H1 (cell line): ENCODE results near the gene SMIM33. TPM values are rescaled to one million over a fixed set of nuclear protein-coding genes. Genes with fewer than 3 reads are reported as not detected.

Experiments used
- CTCF ChIA-PET: fragments of 300-600 bp; sonication (Branson Sonifier 250); formaldehyde crosslinking; loops from one replicate; lab custom pipeline; 2021; ENCODE audit not compliant: partially characterized antibody; lab: Charles Lee
- POLR2A ChIA-PET: fragments of 300-600 bp; sonication (Branson Sonifier 250); formaldehyde crosslinking; loops from one replicate; lab custom pipeline; 2021; ENCODE audit warnings: inconsistent platforms; ENCODE audit not compliant: partially characterized antibody; lab: Charles Lee
- DNase-seq, 2 experiments: peaks; one replicate each; pipeline versions ENCODE4 v3.0.0 to v3.0.0-alpha.2; 2010 to 2022; ENCODE audit warnings: low spot score in 2 of 2, low read depth in 1 of 2, mixed read lengths in 1 of 2
- FAIRE-seq: peaks from 2 replicates; lab custom pipeline; 2011; peaks lifted over from hg19 to GRCh38; lab: Jason Lieb, UNC
- H2AFZ ChIP-seq: 2 replicates; pipeline ENCODE4 v1.8.1; 2012; ENCODE audit warnings: low read length, inconsistent platforms
- H2AK5ac ChIP-seq: 2 replicates; pipeline ENCODE4 v1.6.1; 2013; ENCODE audit warnings: low read depth, low read length
- H2BK120ac ChIP-seq: replicated peaks from 2 replicates; pipeline ENCODE3; 2013; ENCODE audit warnings: low read depth, low read length, inconsistent platforms
- H2BK12ac ChIP-seq: 2 replicates; pipeline ENCODE4 v1.6.1; 2013; ENCODE audit warnings: low read depth, low read length
- H2BK15ac ChIP-seq: 2 replicates; pipeline ENCODE4 v1.6.1; 2013; ENCODE audit warnings: low read length
- H2BK20ac ChIP-seq: 2 replicates; pipeline ENCODE4 v1.6.1; 2013; ENCODE audit warnings: low read length
- H2BK5ac ChIP-seq: 2 replicates; pipeline ENCODE4 v1.6.1; 2013; ENCODE audit warnings: low read depth, low read length
- H3K14ac ChIP-seq: 2 replicates; pipeline ENCODE4 v1.6.1; 2013; ENCODE audit warnings: inconsistent platforms; ENCODE audit not compliant: insufficient read length
- H3K18ac ChIP-seq: 2 replicates; pipeline ENCODE4 v1.6.1; 2013; ENCODE audit warnings: low read length; ENCODE audit errors: extremely low read depth
- H3K23ac ChIP-seq: 2 replicates; pipeline ENCODE4 v1.6.1; 2013; ENCODE audit warnings: inconsistent platforms; ENCODE audit not compliant: insufficient read length
- H3K23me2 ChIP-seq: 2 replicates; pipeline ENCODE4 v1.6.1; 2013; ENCODE audit warnings: low read depth, low read length
- H3K27ac ChIP-seq: 2 replicates; pipeline ENCODE4 v1.6.1; 2011; ENCODE audit warnings: low read depth, low read length, inconsistent platforms
- H3K27me3 ChIP-seq, 4 experiments: replicated peaks in 1 of 4; 1 replicate in 1 of 4; 2 replicates in 3 of 4; pipeline versions ENCODE4 v1.6.1 to v1.8.1; 2011 to 2013; ENCODE audit warnings: low read length in 3 of 4, mild to moderate bottlenecking in 3 of 4, inconsistent platforms in 2 of 4, mixed read lengths in 2 of 4, moderate library complexity in 1 of 4; ENCODE audit not compliant: control insufficient read depth in 3 of 4, insufficient read depth in 3 of 4; ENCODE audit errors: extremely low read depth in 1 of 4
- H3K36me3 ChIP-seq, 4 experiments: 2 replicates each; pipeline versions ENCODE4 v1.6.1 to v1.8.1; 2011 to 2013; ENCODE audit warnings: mild to moderate bottlenecking in 4 of 4, low read length in 3 of 4, moderate library complexity in 2 of 4, control low read depth in 1 of 4, inconsistent platforms in 1 of 4; ENCODE audit not compliant: insufficient read depth in 4 of 4, control insufficient read depth in 2 of 4
- H3K4ac ChIP-seq: replicated peaks from 2 replicates; pipeline ENCODE3; 2013; ENCODE audit warnings: low read length, low read depth, mixed read lengths, inconsistent platforms; ENCODE audit not compliant: insufficient read length
- H3K4me1 ChIP-seq, 4 experiments: replicated peaks in 1 of 4; 1 replicate in 1 of 4; 2 replicates in 3 of 4; pipeline versions ENCODE4 v1.6.1 to v1.8.1; 2011 to 2013; ENCODE audit warnings: low read length in 3 of 4, inconsistent platforms in 2 of 4, mixed read lengths in 1 of 4; ENCODE audit not compliant: insufficient read depth in 4 of 4, control insufficient read depth in 3 of 4
- H3K4me2 ChIP-seq, 2 experiments: 2 replicates each; pipeline versions ENCODE4 v1.6.1 to v1.8.1; 2011 to 2013; ENCODE audit warnings: low read depth in 2 of 2, low read length in 2 of 2, control low read depth in 1 of 2, inconsistent platforms in 1 of 2, mild to moderate bottlenecking in 1 of 2; ENCODE audit not compliant: insufficient read depth in 1 of 2
- H3K4me3 ChIP-seq, 4 experiments: fragments of 200-600, 300-600 bp in 1 of 4; sonication (generic), shearing (Covaris generic), sonication (Bioruptor Twin) in 1 of 4; 2 replicates each; pipeline versions ENCODE4 v1.5.1 to v1.8.1; 2011 to 2016; ENCODE audit warnings: low read length in 4 of 4, low read depth in 3 of 4, control low read depth in 2 of 4, inconsistent platforms in 2 of 4, mild to moderate bottlenecking in 2 of 4, mixed read lengths in 1 of 4, moderate library complexity in 1 of 4; ENCODE audit not compliant: insufficient read depth in 2 of 4; ENCODE audit errors: extremely low read depth in 1 of 4
- H3K56ac ChIP-seq: replicated peaks from 2 replicates; pipeline ENCODE3; 2013; ENCODE audit warnings: low read depth, mild to moderate bottlenecking, mixed read lengths, low read length, inconsistent platforms; ENCODE audit not compliant: insufficient read length
- H3K79me1 ChIP-seq: 2 replicates; pipeline ENCODE4 v1.6.1; 2013; ENCODE audit warnings: low read depth, low read length, control low read depth
- H3K79me2 ChIP-seq, 2 experiments: 2 replicates each; pipeline versions ENCODE4 v1.6.1 to v1.8.1; 2012 to 2013; ENCODE audit warnings: low read length in 2 of 2, mild to moderate bottlenecking in 2 of 2, inconsistent platforms in 1 of 2; ENCODE audit not compliant: insufficient read depth in 2 of 2, control insufficient read depth in 1 of 2
- H3K9ac ChIP-seq, 4 experiments: replicated peaks in 1 of 4; 1 replicate in 1 of 4; 2 replicates in 3 of 4; pipeline versions ENCODE4 v1.6.1 to v1.8.1; 2011 to 2013; ENCODE audit warnings: low read depth in 3 of 4, low read length in 3 of 4, control low read depth in 2 of 4, mild to moderate bottlenecking in 2 of 4, moderate library complexity in 2 of 4, inconsistent platforms in 1 of 4; ENCODE audit errors: extremely low read depth in 1 of 4
- H3K9me3 ChIP-seq, 2 experiments: 2 replicates each; pipeline versions ENCODE4 v1.6.1 to v1.8.1; 2012 to 2013; ENCODE audit warnings: mild to moderate bottlenecking in 2 of 2, moderate library complexity in 2 of 2, control low read depth in 1 of 2, inconsistent platforms in 1 of 2, low read depth in 1 of 2, low read length in 1 of 2, mixed read lengths in 1 of 2; ENCODE audit not compliant: insufficient read depth in 2 of 2
- H4K20me1 ChIP-seq, 2 experiments: replicated peaks in 1 of 2; 2 replicates each; pipeline versions ENCODE3 to v1.8.1; 2011 to 2013; ENCODE audit warnings: inconsistent platforms in 2 of 2, low read length in 2 of 2, mild to moderate bottlenecking in 1 of 2; ENCODE audit not compliant: insufficient read depth in 2 of 2, control insufficient read depth in 1 of 2
- H4K5ac ChIP-seq: 2 replicates; pipeline ENCODE4 v1.6.1; 2013; ENCODE audit warnings: low read length, low read depth, mixed read lengths, inconsistent platforms; ENCODE audit not compliant: insufficient read length
- H4K8ac ChIP-seq: 2 replicates; pipeline ENCODE4 v1.8.0; 2013; ENCODE audit warnings: mild to moderate bottlenecking, moderate library complexity, low read length, inconsistent platforms; ENCODE audit not compliant: insufficient read depth; ENCODE audit errors: extremely low read depth
- H4K91ac ChIP-seq: replicated peaks from 2 replicates; pipeline ENCODE3; 2013; ENCODE audit warnings: low read length, mixed read lengths, inconsistent platforms; ENCODE audit not compliant: insufficient read length
- BCL11A ChIP-seq, 2 experiments: IDR thresholded peaks; one replicate each; pipeline ENCODE4 v1.6.1; 2011; ENCODE audit warnings: low read depth in 2 of 2, low read length in 2 of 2, mild to moderate bottlenecking in 2 of 2
- POLR2A ChIP-seq, 2 experiments: IDR thresholded peaks; 1 replicate in 1 of 2; 2 replicates in 1 of 2; pipeline ENCODE4 v1.6.1; 2011; ENCODE audit warnings: low read depth in 2 of 2, low read length in 2 of 2, mild to moderate bottlenecking in 2 of 2; ENCODE audit errors: control extremely low read depth in 1 of 2
- SP1 ChIP-seq: IDR thresholded peaks from 2 replicates; pipeline ENCODE4 v1.6.1; 2011; ENCODE audit warnings: low read depth, low read length
- WGBS, 2 experiments: shearing (Covaris generic) in 1 of 2; methylation state at CpG; one replicate each; pipeline versions ENCODE4 v1.1.6 to v1.1.7; 2013 to 2015; ENCODE audit warnings: low lambda C conversion rate in 2 of 2, mixed read lengths in 2 of 2, inconsistent platforms in 1 of 2, low coverage in 1 of 2, missing lambda C conversion rate in 1 of 2; ENCODE audit not compliant: insufficient replicate concordance in 2 of 2, insufficient coverage in 1 of 2, insufficient read length in 1 of 2; ENCODE audit errors: extremely low coverage in 1 of 2, missing lambda C conversion rate in 1 of 2; 5-methylcytosine and 5-hydroxymethylcytosine counted together
- polyA plus RNA-seq, 7 experiments: library from polyadenylated mRNA; depleted of rRNA in 3 of 7; stranded (reverse) in 5 of 7; unstranded in 2 of 7; fragments of >200 nt in 5 of 7; fragments of 200-250 nt in 2 of 7; gene quantifications; 1 replicate in 5 of 7; 2 replicates in 1 of 7; 4 replicates in 1 of 7; pipeline versions ENCODE4 v1.2.1 to v1.2.3, GENCODE V29; 2011 to 2013; ENCODE audit warnings: missing spikeins in 2 of 7, mixed read lengths in 2 of 7
- total RNA-seq: library from RNA; stranded (reverse); fragmentation: NEBNext Ultra II Directional; extraction: Animal tissue kit (Norgen Biotek cat#: 25700); gene quantifications from 2 replicates; pipeline ENCODE4 v1.2.1, GENCODE V29; 2021
- TF ChIP-seq, protein P1 (sequence below): IDR thresholded peaks from 2 replicates; pipeline ENCODE4 v1.6.1; 2012; ENCODE audit warnings: inconsistent platforms
- TF ChIP-seq, protein P2 (sequence below): IDR thresholded peaks from 2 replicates; pipeline ENCODE4 v1.6.1; 2012; ENCODE audit warnings: inconsistent platforms

SMIM33 gene
- total and polyA plus RNA-seq, 2 of the 8 experiments (the other 6 are each of a cell fraction or from before 2014, with no cell fraction given) = not detected

DNA sequence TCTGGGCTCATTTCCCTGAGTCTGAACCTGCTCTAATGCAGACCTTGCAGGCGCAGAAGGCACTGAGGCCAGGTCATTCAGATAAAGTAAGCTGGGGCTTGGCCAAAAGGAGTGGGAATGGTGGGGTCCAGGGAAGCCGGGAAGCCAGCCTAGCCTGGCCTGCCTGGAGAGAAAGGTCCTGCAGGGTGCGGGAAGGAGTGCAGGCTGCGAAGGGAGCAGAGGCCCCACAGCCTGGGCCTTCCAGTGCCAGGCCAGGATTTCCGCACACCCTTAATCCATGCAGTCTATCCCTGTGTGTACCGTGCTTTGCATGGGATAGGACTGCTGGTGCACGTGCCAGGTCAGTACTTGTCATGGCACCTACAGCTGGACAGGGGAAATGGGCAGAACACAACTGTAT lies 15.4 kb downstream of the SMIM33 start:
- no peak for FAIRE-seq
- H3K27ac ChIP-seq = no peak overlapping the region

More for the DNA sequence above, 15.4 kb downstream of the SMIM33 start:
- Histone ChIP-seq H3K9ac (no peak overlapping the region), H4K5ac (peak overlapping the region; percentile 71), H4K8ac (peak overlapping the region; percentile 80; the same call in 1 of the 2 replicates), H2BK15ac (peak overlapping the region; percentile 92), H3K9me3 (no peaks in the 10 kb centered on the region), H3K4me3 (no peak overlapping the region), H2BK20ac (0 out of 2 replicates have a peak overlapping the region, but pooled peaks have one; percentile 77), H3K18ac (peak overlapping the region; percentile 89), H3K23ac (no peak overlapping the region), H2BK120ac (no peak overlapping the region), H2BK12ac (peak overlapping the region; percentile 56; the same call in 1 of the 2 replicates), H3K79me1 (no peaks in the 10 kb centered on the region), H2AK5ac (no peak overlapping the region), H4K20me1 (no peaks in the 10 kb centered on the region), H3K23me2 (no peaks in the 10 kb centered on the region; the same call in 1 of the 2 replicates), H4K91ac (peak overlapping the region; percentile 12), H3K56ac (no peak overlapping the region), H3K79me2 (no peaks in the 10 kb centered on the region), H2AFZ (peak overlapping the region; percentile 97), H3K4me1 (peaks cover 0 to 8% (median 5%) of the 10 kb centered on the region in 4 experiments; a peak in 4 of 7 replicates), H3K4me2 (peak overlapping the region in 1 of 2 experiments; percentile 29; a peak in 1 of 4 replicates), H3K27me3 (no peaks in the 10 kb centered on the region), H3K36me3 (no peaks in the 10 kb centered on the region), H2BK5ac (no peak overlapping the region), H3K4ac (no peak overlapping the region), H3K14ac (no peak overlapping the region)
- peak in 1 of 2 experiments; percentile 62 for DNase-seq
- ChIA-PET POLR2A (interaction anchor here (0.7 to 1.3 kb wide), 4 partner anchors 10 to 78 kb away, joined by 3 to 6 read pairs (median 3); no protein-coding TSS in a partner anchor), CTCF (interaction anchor here (0.6 to 1.6 kb wide), 6 partner anchors 15 to 78 kb away, joined by 3 to 8 read pairs (median 4); no protein-coding TSS in a partner anchor)
- TF ChIP-seq, protein P1, sequence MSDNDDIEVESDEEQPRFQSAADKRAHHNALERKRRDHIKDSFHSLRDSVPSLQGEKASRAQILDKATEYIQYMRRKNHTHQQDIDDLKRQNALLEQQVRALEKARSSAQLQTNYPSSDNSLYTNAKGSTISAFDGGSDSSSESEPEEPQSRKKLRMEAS = peak; percentile 79
- TF ChIP-seq POLR2A (IDR thresholded peaks at IDR 0.05; ENCODE audit: control extremely low read depth in 1 of 2, low read depth in 2 of 2, low read length in 2 of 2) (no peak), BCL11A (IDR thresholded peaks at IDR 0.05; ENCODE audit: low read depth in 2 of 2, low read length in 2 of 2) (no peak), SP1 (peak; percentile 79)
- TF ChIP-seq, protein P2, sequence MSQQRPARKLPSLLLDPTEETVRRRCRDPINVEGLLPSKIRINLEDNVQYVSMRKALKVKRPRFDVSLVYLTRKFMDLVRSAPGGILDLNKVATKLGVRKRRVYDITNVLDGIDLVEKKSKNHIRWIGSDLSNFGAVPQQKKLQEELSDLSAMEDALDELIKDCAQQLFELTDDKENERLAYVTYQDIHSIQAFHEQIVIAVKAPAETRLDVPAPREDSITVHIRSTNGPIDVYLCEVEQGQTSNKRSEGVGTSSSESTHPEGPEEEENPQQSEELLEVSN = peak; percentile 57
- 55% methylated on average over 6 of the region's 7 CpGs; no CpG with 5 or more reads in 1 of the 2 experiments for WGBS, 2 experiments
